GM18511 (cell line): ENCODE data around the gene DNASE2B.

Source experiments
- ATAC-seq: cut with Tn5 transposase; IDR thresholded peaks from one replicate; pipeline ENCODE4 v1.9.1; 2021; ENCODE audit warnings: mild to moderate bottlenecking, moderate library complexity; ENCODE audit not compliant: unreplicated experiment

Gene DNASE2B

GRCh38 chr1:84373436-84374141 lies 24.7 kb upstream of the DNASE2B start:
- ATAC-seq = no peak

- no peak for ATAC-seq
Observed at GRCh38 chr1:84374991-84375696, 23.1 kb upstream of the DNASE2B start.

GRCh38 chr1:84376000-84376910 lies 22.0 kb upstream of the DNASE2B start:
- no peak for ATAC-seq

GRCh38 chr1:84377480-84378095 lies 20.7 kb upstream of the DNASE2B start:
- no peak for ATAC-seq

GRCh38 chr1:84379138-84379916 lies 19.0 kb upstream of the DNASE2B start:
- no peak for ATAC-seq

- ATAC-seq = no peak
Observed at GRCh38 chr1:84379917-84380180, 18.4 kb upstream of the DNASE2B start.

- ATAC-seq = no peak
Observed at GRCh38 chr1:84382127-84382526, 16.2 kb upstream of the DNASE2B start.

GRCh38 chr1:84385347-84385746 lies 12.9 kb upstream of the DNASE2B start:
- ATAC-seq = no peak

GRCh38 chr1:84386716-84387479 lies 11.4 kb upstream of the DNASE2B start:
- no peak for ATAC-seq

GRCh38 chr1:84387480-84388163 lies 10.7 kb upstream of the DNASE2B start:
- ATAC-seq = no peak

- ATAC-seq = no peak
Observed at GRCh38 chr1:84390226-84390625, 8.1 kb upstream of the DNASE2B start.

GRCh38 chr1:84401156-84401555 lies 2.9 kb downstream of the DNASE2B start:
- no peak for ATAC-seq

GRCh38 chr1:84402060-84402459 lies 3.8 kb downstream of the DNASE2B start:
- ATAC-seq = no peak

GRCh38 chr1:84402501-84402900 lies 4.2 kb downstream of the DNASE2B start:
- no peak for ATAC-seq

- no peak for ATAC-seq
Observed at GRCh38 chr1:84403347-84403746, 5.1 kb downstream of the DNASE2B start.

GRCh38 chr1:84406346-84406861 lies 8.1 kb downstream of the DNASE2B start:
- no peak for ATAC-seq

- ATAC-seq = no peak
Observed at GRCh38 chr1:84407524-84407923, 9.2 kb downstream of the DNASE2B start.

GRCh38 chr1:84407958-84408422 lies 9.7 kb downstream of the DNASE2B start:
- no peak for ATAC-seq

- no peak for ATAC-seq
Observed at GRCh38 chr1:84409888-84410287, 11.6 kb downstream of the DNASE2B start.
